Caki2 (cell line): ENCODE measurements around the gene ARID1B. TPM values are rescaled to one million over a fixed set of nuclear protein-coding genes. Genes with fewer than 3 reads are reported as not detected.

Source experiments
- DNase-seq: peaks from one replicate; pipeline ENCODE4 v3.0.0-alpha.2; 2015; ENCODE audit warnings: low read depth
- in situ Hi-C: cut with HindIII; loops from 2 replicates; pipeline ENCODE4 v1.10.0; 2016; ENCODE audit warnings: low sequenced_read_pairs, low pct_unique_long_range_greater_than_20kb, mixed read lengths
- total RNA-seq: library from RNA; depleted of rRNA; stranded (reverse); fragments of >200 nt; shearing (Covaris generic); gene quantifications from 2 replicates; pipeline ENCODE4 v1.2.3, GENCODE V29; 2014; ENCODE audit warnings: low replicate concordance

Gene ARID1B
- total RNA-seq, 1 experiment from 2014 or later: 6.9 TPM

DNA sequence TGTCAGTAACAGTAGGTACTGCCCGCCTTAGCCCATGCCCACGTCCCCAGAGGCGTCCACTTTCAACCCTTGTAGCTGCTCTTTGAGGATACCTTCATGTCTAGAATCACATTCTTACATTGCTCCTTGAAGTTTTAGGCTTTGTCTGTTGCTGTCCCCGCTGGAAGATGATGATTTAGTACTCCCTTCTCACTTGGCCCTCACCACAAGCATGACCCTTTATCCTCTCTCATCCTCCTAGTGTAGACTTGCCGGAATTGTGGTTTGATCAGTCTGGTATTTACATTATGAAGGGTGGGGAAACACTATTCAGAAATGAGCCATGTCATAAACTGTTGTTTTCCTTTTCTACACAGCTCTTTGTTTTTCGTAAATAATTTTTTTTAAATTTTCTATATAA is 87.4 kb downstream of the ARID1B start:
- in situ Hi-C loops: no loop called here
- DNase-seq: no peak

DNA sequence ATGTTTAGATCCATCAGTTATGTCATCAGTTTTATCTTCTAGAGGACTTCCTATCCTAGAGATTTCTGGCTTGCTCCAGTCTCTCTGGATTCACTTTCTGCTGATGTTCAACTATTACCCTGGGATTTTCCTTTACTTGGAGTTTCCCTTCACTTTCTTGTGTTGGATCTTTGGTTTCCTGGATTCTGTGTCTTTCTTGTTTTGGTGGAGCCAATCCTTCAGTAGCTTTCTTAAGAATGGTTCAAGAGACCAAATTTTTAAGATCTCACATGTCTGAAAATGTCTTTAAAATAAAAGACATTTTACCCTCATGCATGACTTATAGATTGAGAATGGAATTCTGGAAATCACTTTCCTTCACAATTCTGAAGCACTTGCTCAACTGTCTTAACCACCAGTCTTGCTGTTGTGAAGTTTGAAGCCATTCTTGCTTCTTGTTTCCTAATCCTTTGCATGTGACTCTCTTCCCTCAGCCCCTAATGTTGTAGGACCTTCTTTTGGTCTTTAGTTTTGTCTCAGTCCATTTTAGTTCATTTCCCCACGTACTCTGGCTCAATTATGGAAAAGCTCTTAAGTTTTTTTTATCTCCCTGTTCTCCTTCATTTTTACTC is 87.9 kb downstream of the ARID1B start:
- DNase-seq: no peak
- in situ Hi-C loops: no loop called here

DNA sequence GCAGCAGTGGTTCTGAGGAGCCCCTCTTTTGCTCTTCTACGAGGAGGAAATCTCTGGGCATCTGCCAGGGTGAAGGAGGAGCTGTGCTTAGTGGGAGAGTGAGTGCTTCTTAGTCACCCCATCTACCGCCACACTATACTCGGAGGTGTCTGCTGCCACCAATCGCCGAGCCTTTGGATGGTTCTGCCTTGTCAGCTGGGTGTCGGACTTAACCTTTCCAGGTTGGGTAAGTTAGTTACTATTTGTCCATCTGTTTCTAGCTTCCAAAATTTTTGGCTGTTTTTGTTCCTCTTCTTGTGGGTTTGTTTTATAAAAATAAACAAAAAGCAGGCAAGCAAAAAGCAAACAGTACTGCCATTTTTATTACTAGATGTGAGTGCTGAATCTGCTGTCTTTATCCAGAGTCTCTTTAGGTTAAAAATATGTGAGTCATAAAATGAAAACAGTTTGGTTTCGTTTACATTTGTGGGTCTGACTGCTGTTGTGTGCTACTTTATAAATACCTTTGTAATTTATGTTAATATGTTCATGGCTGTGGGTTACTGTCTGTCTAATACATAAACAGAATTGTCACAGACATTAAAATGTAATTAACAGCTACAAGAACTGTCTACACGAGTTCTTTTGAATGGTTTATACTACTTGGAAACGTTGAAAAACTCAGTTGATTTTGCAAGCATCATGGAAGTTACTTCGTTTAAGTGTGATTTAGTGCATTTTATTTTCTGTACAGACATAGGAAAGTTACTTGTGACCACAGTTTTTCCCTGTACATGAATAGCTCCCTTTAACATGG is 89.2 kb downstream of the ARID1B start:
- DNase-seq: no peak

DNA sequence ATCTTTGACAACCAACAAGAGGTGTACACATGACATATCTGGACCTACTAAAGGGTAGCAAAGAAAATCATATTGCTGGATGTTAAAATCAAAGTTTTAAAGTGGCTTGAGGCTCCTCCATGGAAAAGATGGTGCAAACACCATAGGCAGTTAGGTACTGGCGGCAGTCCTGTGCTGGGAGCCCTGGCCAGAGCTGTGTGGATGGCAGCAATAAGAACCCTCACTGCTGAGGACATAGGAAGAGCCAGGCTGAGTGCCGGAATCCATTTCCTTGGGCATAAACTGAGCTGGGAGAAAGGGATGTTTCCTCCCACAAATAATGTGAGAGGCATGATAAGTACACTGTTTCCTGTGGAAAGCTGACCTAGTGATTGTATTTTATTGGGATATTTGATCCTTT is 89.9 kb downstream of the ARID1B start:
- in situ Hi-C loops: no loop called here
- DNase-seq: no peak

More for the DNA sequence above, 89.2 kb downstream of the ARID1B start:
- in situ Hi-C loops: no loop called here

DNA sequence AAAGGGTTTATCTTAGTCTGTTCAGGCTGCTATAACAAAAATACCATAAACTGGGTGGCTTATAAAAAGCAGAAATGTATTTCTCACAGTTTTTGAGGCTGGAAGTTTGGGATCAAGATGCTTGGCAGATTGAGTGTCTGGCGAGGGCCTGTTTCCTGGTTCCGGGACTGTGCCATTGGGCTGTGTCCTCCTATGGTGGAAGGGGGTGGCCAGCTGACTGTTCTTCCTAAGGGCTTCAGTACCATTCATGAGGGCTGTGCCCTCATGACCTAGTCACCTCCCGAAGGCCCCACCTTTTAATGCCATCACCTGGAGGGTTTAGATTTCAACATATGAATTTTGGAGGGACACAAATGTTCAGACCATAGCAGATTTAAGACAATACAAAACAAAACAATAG is 91.2 kb downstream of the ARID1B start:
- in situ Hi-C loops: no loop called here
- no peak for DNase-seq

DNA sequence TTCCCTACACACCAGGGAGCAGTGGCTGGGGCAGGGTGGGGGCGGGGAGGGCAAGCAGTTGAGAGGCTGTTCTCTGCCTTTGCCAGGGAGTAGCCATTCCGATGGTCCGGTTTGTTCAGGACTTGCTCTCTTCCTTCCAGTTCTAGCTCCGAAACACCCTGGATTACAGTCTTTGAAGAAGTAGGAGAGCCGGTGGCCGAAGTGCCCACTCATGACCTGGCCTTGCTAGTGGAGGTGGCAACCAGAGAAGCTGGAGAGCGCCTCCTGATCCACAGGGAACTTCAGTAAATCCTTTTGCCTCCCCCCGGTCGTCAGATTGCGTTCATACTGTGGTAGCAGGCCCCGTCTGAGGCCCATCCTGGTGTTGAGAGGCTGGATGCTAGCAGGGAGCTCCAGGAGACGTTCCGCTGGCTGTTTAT is 92.8 kb downstream of the ARID1B start:
- no peak for DNase-seq
- in situ Hi-C loops: no loop called here

DNA sequence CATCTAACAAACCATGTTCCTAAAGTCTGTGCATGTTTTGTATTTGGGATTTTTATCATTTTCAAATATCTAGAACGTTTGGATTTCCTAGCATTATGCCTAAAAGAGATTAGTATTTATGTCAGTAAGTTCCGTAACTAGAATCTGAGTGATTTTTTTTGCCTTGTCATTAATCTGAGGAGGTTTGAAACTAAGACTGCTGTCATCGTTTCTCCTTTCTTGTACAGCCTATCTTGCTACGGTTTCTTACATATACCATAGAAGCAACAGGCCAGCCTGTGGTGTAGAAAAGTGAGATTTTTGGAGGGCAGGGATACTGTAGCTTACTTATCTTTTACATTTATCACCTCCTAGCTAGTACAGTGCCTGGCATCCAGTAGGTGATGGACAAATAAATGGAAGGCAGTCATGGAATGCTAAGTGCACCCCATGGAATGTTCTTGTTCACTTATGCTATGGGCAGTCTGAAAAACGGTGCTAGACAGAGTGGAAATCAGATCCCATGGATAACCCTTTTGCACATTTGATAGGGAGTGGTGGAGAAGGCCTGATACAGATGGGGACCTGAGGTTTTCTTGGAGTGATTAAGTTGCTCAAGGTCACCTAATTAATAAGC is 93.9 kb downstream of the ARID1B start:
- DNase-seq: no peak
- in situ Hi-C loops: no loop called here

DNA sequence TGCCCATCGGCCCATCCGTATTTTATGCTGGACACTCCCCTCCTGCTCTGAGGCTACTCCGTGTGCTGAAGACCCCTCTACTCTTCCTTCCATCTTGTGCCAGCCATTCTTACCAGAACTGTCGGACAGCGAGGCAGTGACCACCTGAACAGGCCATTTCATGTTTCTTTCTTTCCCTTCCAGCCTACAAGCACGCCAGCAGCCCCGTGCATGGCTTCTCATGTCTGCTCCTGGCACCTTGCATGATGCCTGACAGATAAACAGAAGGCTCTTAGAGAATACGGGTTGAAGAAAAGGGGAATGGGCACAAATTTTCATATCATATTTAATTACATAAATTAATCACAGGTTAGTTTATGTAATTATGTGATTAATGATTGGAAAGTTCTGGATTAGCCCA is 95.7 kb downstream of the ARID1B start:
- DNase-seq: no peak
- in situ Hi-C loops: no loop called here

DNA sequence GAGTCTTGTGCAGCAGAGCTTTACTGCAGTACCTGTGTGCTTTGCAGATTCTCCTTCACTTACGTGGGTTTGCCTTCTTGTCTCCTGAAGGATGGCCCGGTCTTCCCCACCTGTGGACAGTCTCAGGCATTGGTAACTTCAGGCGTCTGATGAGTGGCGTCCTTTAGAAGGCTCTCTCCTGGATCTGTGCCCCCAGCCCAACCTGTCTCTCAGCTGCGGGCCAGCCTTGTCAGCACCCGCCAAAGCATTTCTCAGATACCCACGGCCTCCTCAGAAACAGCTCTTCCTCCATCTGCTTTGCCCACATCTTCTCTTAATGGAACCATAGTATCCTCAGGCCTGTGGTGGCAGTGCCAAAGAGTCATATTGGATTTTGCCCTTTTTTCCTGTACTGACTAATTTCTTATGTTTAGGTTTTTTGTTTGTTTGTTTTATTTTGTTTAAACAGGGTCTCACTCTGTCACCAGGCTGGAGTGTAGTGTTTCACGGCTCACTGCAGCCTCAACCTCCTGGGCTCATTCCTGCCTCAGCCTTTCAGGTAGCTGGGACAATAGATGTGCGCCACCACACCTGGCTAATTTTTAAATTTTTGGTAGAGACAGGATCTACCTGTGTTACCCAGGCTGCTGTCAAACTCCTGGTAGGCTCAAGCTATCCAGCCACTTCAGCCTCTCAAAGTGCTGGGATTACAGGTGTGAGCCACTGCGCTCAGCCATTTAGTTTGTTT is 96.6 kb downstream of the ARID1B start:
- DNase-seq: no peak
- in situ Hi-C loops: no loop called here

DNA sequence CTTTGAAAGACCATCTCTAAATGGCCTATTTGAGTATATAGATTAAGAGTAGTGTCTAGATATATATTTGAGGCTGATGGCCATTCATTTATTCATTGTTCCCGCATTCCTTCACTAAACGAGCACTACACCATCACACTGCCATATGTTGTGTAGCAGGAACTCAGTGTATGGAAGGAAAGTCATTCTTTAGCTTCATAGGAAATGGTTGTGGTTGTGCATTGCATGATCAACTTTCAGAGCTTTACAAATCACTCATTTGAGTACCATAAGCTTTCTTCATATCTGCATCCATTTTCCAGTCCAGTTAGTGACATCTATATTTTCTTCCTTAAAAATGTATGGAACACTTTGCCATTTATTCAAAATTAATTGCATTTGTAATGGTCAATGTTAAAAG is 97.9 kb downstream of the ARID1B start:
- DNase-seq: no peak
- in situ Hi-C loops: no loop called here

DNA sequence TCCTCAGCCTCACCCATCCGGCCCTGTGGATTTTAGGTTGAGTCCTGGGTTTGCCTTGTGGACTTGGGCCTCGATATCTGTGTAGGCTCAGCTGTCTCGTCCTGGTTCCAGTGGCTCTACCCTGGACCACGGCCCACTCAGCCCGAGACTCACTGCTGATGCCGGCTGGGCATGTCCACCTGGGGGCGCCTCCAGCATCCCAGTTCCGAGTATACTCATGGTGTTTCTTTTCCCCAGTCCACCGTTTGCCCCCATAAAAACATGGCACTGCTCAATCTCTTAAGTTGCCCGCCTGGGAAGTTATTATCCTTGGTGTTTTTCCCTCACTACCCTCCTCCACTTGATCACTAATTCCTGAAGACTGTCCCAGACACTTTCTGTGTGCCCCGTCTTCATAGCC is 99.1 kb downstream of the ARID1B start:
- no peak for DNase-seq
- in situ Hi-C loops: no loop called here

DNA sequence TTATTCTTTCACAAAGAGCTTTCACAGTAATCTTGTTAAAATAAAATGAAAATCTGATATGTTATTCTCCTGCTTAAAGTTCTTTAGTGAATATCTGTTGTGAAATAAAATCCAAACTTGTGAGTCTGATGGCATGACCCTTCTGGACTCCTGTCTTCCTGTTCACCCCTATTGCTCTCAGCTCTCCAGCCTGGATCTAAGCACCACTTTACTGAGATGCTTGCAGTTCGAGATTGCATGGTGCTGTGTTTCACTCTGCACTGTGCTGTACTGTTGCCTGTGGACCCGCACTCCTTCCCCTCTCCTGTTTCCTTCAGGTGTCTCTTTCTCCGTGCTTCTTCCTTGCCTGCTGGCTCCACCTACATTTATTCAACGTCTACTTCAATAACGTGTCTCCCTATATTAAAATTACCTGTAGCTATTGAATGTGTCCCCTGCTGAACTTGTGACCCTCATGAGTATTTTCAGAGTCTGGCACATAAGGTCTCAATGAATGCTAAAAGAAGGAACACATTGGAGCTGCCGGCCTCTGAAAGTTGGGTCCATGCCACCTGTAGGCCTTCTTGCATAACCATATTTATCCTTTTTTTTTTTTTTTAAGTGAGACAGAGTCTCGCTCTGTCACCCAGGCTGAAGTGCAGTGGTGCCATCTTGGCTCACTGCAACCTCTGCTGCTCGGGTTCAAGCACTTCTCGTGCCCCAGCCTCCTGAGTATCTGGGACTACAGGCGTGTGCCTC is 100.1 kb downstream of the ARID1B start:
- in situ Hi-C loops: no loop called here
- DNase-seq: no peak

DNA sequence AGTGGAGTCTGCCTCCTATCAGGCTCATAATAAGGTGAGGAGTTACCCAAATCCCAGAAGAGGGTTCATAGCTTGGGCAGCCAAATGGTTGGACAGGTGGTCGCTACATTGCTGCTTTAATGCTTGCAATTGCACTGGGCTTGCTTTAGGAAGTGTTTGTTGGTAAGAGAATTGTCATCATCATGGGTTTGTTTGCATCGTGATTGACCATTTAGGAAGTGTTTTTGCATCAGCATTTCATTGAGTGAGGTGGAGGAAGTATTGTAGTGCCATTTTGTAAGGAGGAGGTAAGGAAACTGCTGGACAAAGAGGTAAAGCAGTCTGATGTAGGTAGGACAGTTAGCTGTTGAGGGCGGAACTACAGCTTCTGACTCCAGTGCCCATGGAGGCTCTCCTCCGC is 101.5 kb downstream of the ARID1B start:
- in situ Hi-C loops: no loop called here
- no peak for DNase-seq

DNA sequence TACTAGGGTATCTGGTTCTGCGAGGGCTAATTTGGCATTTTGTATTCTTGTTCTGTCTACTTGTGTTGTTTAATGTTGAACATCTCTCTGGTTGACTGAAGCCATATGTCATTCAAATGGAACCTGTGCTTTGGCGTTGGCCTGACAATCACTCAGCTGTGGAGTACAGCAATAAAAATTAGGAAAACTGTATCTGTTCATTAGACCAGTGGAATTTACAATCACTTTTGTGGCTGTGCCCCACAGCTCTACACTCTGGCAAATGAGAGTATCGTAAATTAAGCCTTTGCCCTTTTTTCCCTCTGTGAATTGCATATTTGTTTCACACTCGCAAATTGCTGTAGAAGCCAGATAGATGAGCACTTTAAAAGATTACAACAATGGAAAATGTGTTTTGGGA is 102.0 kb downstream of the ARID1B start:
- no peak for DNase-seq
- in situ Hi-C loops: no loop called here

DNA sequence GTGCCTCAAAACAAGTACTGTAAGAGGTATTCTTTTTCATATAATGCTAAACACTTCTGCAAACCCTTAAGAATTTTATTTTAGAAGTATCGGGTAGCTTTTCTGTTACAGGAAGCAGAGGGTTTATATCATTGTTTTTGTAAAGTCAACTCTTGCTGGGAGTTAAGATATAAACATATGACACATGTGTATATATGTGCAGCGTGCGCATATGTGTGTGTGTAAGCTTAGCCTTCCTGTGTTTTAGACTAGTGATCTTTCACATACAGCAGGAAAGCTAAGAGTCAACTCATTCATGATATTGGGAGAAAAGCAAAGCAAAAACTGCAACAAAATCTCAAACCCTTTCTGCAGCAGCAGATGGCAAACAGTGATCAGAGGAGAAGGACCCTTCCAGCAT is 102.4 kb downstream of the ARID1B start:
- DNase-seq: no peak
- in situ Hi-C loops: no loop called here

DNA sequence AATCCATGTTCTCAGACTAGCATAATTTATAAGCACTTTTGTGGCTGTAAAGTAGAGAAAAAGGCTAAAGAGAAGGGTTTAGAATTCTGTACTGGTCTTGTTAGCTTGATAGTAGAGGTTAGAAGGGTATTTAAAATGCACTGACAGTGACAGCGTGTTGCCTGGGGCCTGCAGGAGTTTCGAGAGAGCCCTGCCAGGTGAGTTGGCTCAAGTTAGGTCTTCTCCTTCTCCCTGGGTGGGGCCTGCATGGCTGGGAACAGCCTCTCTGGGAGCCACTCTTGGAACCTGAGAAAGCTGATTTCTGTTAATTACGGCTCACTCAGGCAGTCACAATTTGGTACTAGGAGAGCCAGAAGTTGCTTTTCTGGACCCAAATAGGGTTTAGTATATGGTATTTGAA is 103.7 kb downstream of the ARID1B start:
- in situ Hi-C loops: no loop called here

DNA sequence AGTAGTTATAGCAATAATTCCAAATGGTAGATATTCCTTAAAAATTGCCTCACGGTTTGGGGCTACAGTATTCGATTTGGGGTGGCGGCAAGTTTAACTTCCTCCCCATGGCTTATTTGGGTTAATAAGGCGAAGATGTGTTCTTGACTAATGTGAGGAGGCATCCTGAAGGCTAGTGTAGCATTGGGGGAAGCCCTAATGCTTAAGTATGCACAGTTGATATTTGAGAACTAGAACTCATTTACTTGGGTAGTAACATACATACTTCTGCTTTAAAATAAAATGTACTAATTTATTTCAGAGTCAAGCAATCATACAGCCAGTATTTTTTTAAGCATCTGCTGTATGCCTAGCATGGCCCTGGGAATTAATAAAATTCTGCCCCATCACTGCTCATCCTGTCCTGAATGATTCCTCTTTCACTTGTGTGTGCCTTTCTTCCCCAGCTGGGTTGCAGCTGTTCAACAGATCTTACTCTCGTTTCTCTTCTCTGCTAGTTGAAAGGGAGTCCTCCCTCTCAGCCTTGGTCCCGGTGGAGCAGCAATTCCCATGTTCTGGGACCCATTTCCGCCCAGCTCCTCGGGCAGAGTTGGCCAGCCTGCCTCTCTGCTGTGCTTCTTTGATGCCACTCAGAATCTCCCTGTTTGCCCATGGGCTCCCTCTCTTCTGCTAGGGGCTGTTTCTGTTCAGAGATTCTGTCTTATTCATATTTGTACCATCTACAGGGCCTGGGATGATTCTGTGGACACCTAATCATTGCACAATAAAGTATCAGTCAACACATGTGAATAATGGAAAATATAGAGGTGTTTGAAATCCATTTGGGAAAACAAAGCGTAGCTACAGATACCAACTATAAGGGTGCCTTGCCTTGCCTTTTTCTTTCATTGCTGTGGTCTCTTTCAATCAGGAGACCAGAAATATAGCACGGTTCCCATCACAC is 104.8 kb downstream of the ARID1B start:
- no peak for DNase-seq
- in situ Hi-C loops: no loop called here

More for the DNA sequence above, 103.7 kb downstream of the ARID1B start:
- no peak for DNase-seq
